SK-N-MC (cell line): ENCODE measurements around the gene ETV6.

ENCODE experiments used
- EZH2 ChIP-seq: fragments of 200-600 bp; sonication (generic); IDR thresholded peaks from one replicate; pipeline ENCODE4 v1.6.1; 2017; ENCODE audit warnings: antibody characterized with exemption
- FOXP2 ChIP-seq: optimal IDR thresholded peaks from 2 replicates; pipeline ENCODE3; 2011; ENCODE audit warnings: mild to moderate bottlenecking, moderate library complexity; ENCODE audit not compliant: insufficient read depth; ENCODE audit errors: extremely low read length, control extremely low read depth
- POLR2AphosphoS5 ChIP-seq: IDR thresholded peaks from 2 replicates; pipeline ENCODE4 v1.6.1; 2012; ENCODE audit warnings: mild to moderate bottlenecking, low read depth, low read length, borderline replicate concordance

GRCh38 chr12:11651381-11651780 lies 1.9 kb downstream of the ETV6 start:
- TF ChIP-seq EZH2 (no peak), POLR2AphosphoS5 (no peak), FOXP2 (no peak)
